Stomach (tissue), 9 donors: ENCODE measurements around the gene PRICKLE1. TPM values are rescaled to one million over a fixed set of nuclear protein-coding genes. Genes with fewer than 3 reads are reported as not detected.

Experiments used
- DNase-seq, 2 donors: peaks; one replicate each; pipeline versions ENCODE4 v3.0.0 to v3.0.0-alpha.2; 2013 to 2019
- H3K27ac ChIP-seq, 5 donors: fragments of 200-600 bp in 4 of 5; sonication (generic) in 4 of 5; one replicate each; pipeline ENCODE4 v1.5.1; 2013 to 2019; ENCODE audit warnings: mild to moderate bottlenecking in 1 of 5, moderate library complexity in 1 of 5
- H3K27me3 ChIP-seq, 3 donors: fragments of 200-600 bp; sonication (generic); one replicate each; pipeline ENCODE4 v1.5.1; 2017 to 2019; ENCODE audit warnings: mixed run types in 1 of 3
- H3K36me3 ChIP-seq, 4 donors: fragments of 200-600 bp; sonication (generic); 1 replicate in 3 of 4; 2 replicates in 1 of 4; pipeline ENCODE4 v1.5.1; 2016 to 2019
- H3K4me1 ChIP-seq, 4 donors: fragments of 200-600 bp; sonication (generic); one replicate each; pipeline ENCODE4 v1.5.1; 2016 to 2019
- H3K4me3 ChIP-seq, 4 donors: fragments of 200-600 bp; sonication (generic) in 3 of 4; one replicate each; pipeline ENCODE4 v1.5.1; 2016 to 2019; ENCODE audit warnings: mild to moderate bottlenecking in 1 of 4
- H3K9me3 ChIP-seq, 4 donors: fragments of 200-600 bp; sonication (generic); one replicate each; pipeline ENCODE4 v1.5.1; 2016 to 2019
- EP300 ChIP-seq: sonication (generic); formaldehyde crosslinking; IDR thresholded peaks from one replicate; pipeline ENCODE4 v1.6.1; 2017; ENCODE audit warnings: antibody characterized with exemption
- POLR2A ChIP-seq, 4 donors: fragments of 450-650 bp; IDR thresholded peaks; one replicate each; pipeline ENCODE4 v1.6.1; 2016; ENCODE audit warnings: antibody characterized with exemption in 4 of 4, control low read depth in 2 of 4, mild to moderate bottlenecking in 1 of 4, moderate library complexity in 1 of 4
- POLR2AphosphoS5 ChIP-seq, 3 donors: sonication (generic); formaldehyde crosslinking; IDR thresholded peaks; one replicate each; pipeline ENCODE4 v1.6.1; 2016; ENCODE audit warnings: antibody characterized with exemption in 3 of 3
- WGBS, 5 donors: extraction: QIAGEN DNeasy Blood & Tissue Kit in 3 of 5; methylation state at CpG; one replicate each; pipeline versions ENCODE4 v1.1.5 to v1.1.7; 2013 to 2018; 5-methylcytosine and 5-hydroxymethylcytosine counted together
- intact Hi-C: fragments of 100-400 bp; cut with DNase I; formaldehyde crosslinking; loops from one replicate; pipeline ENCODE4 v1.15.1; 2023; ENCODE audit warnings: low total_unique reads
- polyA plus RNA-seq, 3 donors: library from polyadenylated mRNA; stranded (reverse); fragments of 200-250 nt; gene quantifications; one replicate each; pipeline ENCODE4 v1.2.3, GENCODE V29; 2013
- total RNA-seq, 5 donors: library from RNA; depleted of rRNA; stranded (reverse); fragments of >200 nt; gene quantifications; one replicate each; pipeline versions ENCODE4 v1.1.0 to v1.2.3, GENCODE V29; 2014 to 2016
- TF ChIP-seq, protein P1 (sequence below), 7 experiments: fragments of 450-650 bp in 4 of 7; fragments of 200-600 bp in 3 of 7; sonication (generic) in 3 of 7; IDR thresholded peaks; one replicate each; pipeline ENCODE4 v1.5.1; 2016 to 2019; ENCODE audit warnings: antibody characterized with exemption in 7 of 7, control low read depth in 2 of 7, mild to moderate bottlenecking in 1 of 7
- donor health status: healthy with polysubstance abuse.
- donor health status: Bipolar disorder and iron deficiency.
- donor health status: healthy.

PRICKLE1 gene
- total and polyA plus RNA-seq, 8 donors, result 0.80 to 15.1 (median 2.9) TPM

DNA sequence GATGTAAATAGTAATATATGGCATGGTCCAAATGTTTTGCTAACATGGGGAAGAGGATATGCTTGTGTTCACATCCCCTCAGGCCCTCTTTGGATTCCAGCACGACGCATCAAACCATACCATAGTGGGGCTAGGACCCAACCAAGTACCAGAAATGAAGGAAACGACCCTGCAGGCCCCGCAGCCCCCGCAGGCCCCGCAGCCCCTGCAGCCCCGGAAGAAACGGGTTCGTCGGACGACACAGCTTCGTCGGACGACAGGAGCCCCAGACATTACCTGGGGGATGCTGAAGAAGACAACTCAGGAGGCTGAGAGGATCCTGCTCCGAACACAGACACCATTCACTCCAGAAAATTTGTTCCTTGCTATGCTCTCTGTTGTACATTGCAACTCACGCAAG is 143.7 kb downstream of the PRICKLE1 start:
- H3K27ac ChIP-seq, result no peak overlapping the region
- no peaks in the 10 kb centered on the region for H3K27me3 ChIP-seq
- peaks cover 0 to 14% (median 0%) of the 10 kb centered on the region in 4 donors for H3K4me1 ChIP-seq
- intact Hi-C loops, result no loop called here
- no peak overlapping the region for H3K4me3 ChIP-seq
- no peak for DNase-seq
- peaks cover 8 to 75% (median 63%) of the 10 kb centered on the region in 4 donors for H3K36me3 ChIP-seq
- no peak for TF ChIP-seq POLR2A (IDR thresholded peaks at IDR 0.05)
- TF ChIP-seq EP300, result no peak
- WGBS, 5 donors, result 93 to 98% (median 96%) methylated on average over 16 of the region's 16 CpGs
- H3K9me3 ChIP-seq, result peaks cover 0 to 9% (median 3%) of the 10 kb centered on the region in 4 donors

DNA sequence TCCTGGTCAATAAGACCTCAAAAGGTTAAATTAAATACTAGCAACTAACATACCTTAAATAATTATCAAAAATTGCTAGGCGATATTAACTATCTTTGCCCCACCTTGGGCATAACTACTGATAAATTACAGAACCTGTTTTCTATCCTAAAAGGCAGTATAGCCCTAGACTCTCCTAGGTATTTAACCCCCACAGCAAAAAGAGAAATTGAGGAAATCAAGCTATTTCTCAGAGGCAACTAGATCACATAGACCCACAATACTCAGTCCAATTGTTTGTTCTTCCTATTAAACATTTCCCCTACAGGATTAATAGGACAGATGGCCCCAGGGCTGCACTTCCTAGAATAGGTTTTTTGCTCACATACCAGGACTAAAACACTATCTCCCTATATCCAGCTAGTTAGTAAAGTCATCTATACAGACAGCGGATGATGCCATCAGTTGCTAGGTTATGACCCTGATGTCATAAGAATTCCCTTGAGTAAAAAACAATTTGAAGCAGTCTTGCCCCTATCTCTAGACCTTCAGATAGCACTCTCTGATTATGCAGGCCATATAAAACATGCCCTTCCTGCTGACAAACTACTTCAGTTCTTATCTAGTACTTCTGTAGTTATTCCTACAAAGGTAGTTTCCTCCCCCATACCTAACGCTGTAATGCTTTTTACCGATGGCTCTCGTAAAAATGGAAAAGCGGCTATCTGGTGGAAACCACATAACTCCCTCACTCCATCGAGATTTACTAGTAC is 145.2 kb downstream of the PRICKLE1 start:
- intact Hi-C loops, result no loop called here
- H3K27me3 ChIP-seq, result no peaks in the 10 kb centered on the region
- WGBS, 5 donors, result 91 to 97% (median 96%) methylated on average over 7 of the region's 7 CpGs
- H3K36me3 ChIP-seq, result peaks cover 8 to 72% (median 63%) of the 10 kb centered on the region in 4 donors
- TF ChIP-seq, protein P1, sequence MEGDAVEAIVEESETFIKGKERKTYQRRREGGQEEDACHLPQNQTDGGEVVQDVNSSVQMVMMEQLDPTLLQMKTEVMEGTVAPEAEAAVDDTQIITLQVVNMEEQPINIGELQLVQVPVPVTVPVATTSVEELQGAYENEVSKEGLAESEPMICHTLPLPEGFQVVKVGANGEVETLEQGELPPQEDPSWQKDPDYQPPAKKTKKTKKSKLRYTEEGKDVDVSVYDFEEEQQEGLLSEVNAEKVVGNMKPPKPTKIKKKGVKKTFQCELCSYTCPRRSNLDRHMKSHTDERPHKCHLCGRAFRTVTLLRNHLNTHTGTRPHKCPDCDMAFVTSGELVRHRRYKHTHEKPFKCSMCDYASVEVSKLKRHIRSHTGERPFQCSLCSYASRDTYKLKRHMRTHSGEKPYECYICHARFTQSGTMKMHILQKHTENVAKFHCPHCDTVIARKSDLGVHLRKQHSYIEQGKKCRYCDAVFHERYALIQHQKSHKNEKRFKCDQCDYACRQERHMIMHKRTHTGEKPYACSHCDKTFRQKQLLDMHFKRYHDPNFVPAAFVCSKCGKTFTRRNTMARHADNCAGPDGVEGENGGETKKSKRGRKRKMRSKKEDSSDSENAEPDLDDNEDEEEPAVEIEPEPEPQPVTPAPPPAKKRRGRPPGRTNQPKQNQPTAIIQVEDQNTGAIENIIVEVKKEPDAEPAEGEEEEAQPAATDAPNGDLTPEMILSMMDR (IDR thresholded peaks at IDR 0.05), result no peak
- TF ChIP-seq POLR2AphosphoS5 (IDR thresholded peaks at IDR 0.05) (no peak), EP300 (no peak), POLR2A (IDR thresholded peaks at IDR 0.05) (no peak)
- H3K9me3 ChIP-seq, result peaks cover 0 to 9% (median 3%) of the 10 kb centered on the region in 4 donors
- no peak for DNase-seq
- H3K4me1 ChIP-seq, result peaks cover 0 to 14% (median 0%) of the 10 kb centered on the region in 4 donors
- H3K27ac ChIP-seq, result no peak overlapping the region
- H3K4me3 ChIP-seq, result no peak overlapping the region

DNA sequence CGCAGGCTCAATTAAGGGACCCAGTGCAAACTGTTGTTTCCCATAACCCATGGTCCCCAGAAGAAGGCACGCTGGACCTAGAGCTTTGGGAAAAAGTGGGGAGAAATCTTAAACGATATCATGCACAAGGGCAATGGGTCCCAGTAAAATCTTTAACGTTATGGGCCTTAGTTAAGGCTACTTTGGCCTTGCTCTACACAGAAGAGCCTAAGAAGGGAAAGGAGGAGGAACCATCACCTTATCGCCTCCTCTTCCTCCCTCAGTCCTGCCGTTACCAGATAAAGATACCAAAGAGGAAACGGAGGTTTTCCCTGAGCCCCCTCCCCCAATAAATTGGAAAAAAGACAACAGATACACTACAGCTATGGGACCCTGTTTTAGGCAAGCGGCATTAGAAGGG is 146.7 kb downstream of the PRICKLE1 start:
- H3K27ac ChIP-seq, result no peak overlapping the region
- no peak for DNase-seq
- H3K4me3 ChIP-seq, result no peak overlapping the region
- 88 to 93% (median 90%) methylated on average over 8 of the region's 8 CpGs for WGBS, 5 donors
- H3K27me3 ChIP-seq, result no peaks in the 10 kb centered on the region
- TF ChIP-seq EP300, result no peak
- no peak for TF ChIP-seq POLR2A (IDR thresholded peaks at IDR 0.05)
- TF ChIP-seq POLR2AphosphoS5 (IDR thresholded peaks at IDR 0.05), result no peak
- TF ChIP-seq, protein P1 (IDR thresholded peaks at IDR 0.05), result no peak
- peaks cover 0 to 14% (median 0%) of the 10 kb centered on the region in 4 donors for H3K4me1 ChIP-seq
- H3K9me3 ChIP-seq, result peaks cover 0 to 9% (median 3%) of the 10 kb centered on the region in 4 donors
- intact Hi-C loops, result no loop called here
- H3K36me3 ChIP-seq, result peaks cover 8 to 64% (median 55%) of the 10 kb centered on the region in 4 donors

DNA sequence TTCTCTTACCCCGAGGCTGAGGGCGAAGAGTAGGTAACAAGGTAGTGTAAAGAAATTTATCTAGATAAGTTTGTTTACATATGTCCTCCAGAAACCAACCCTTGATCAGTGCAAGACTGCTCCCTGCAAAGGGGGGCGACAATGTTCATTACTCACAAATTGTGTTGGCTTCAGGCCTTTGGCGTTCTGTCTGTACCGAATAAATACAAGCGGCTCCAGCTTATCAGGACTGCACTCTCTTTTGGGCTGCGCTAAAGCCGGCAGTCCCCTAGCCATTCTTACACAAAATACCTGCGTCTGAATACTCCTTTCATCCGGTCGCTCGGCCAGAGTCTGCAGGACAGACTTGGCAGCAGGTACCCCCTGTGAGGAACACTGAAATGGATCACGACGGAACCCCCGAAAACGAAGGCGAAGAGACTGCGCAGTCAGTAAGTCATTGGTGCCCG is 147.2 kb downstream of the PRICKLE1 start:
- peaks cover 0 to 9% (median 3%) of the 10 kb centered on the region in 4 donors for H3K9me3 ChIP-seq
- peaks cover 8 to 64% (median 53%) of the 10 kb centered on the region in 4 donors for H3K36me3 ChIP-seq
- intact Hi-C loops, result no loop called here
- H3K4me1 ChIP-seq, result peaks cover 0 to 14% (median 0%) of the 10 kb centered on the region in 4 donors
- 49 to 79% (median 60%) methylated on average over 19 of the region's 19 CpGs for WGBS, 5 donors
- H3K27me3 ChIP-seq, result no peaks in the 10 kb centered on the region
- H3K27ac ChIP-seq, result no peak overlapping the region
- H3K4me3 ChIP-seq, result no peak overlapping the region
- peak in 1 of 2 donors; percentile 12 for DNase-seq
- TF ChIP-seq EP300 (no peak), POLR2A (IDR thresholded peaks at IDR 0.05) (no peak), POLR2AphosphoS5 (IDR thresholded peaks at IDR 0.05) (no peak)
- TF ChIP-seq, protein P1 (IDR thresholded peaks at IDR 0.05), result no peak

DNA sequence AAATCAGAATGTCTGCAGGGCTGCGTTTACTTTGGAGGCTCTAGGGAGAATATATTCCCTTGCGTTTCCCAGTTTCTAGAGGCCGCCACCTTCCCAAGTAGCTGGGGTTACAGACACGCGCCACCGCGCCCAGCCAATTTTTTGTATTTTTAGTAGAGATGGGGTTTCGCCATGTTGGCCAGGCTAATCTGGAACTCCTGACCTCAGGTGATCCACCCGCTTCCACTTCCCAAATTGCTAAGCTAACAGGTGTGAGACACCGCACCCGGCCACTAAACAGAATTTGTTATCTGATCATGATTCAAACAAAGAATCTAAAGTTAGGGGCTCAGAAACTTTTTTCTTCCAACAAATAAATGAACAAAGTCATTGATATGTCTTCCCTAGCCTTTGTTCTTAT is 148.9 kb downstream of the PRICKLE1 start:
- no peak overlapping the region for H3K27ac ChIP-seq

More for the DNA sequence above, 148.9 kb downstream of the PRICKLE1 start:
- no peak overlapping the region for H3K4me3 ChIP-seq
- intact Hi-C loops, result no loop called here
- WGBS, 5 donors, result 91 to 98% (median 97%) methylated on average over 11 of the region's 11 CpGs
- no peaks in the 10 kb centered on the region for H3K27me3 ChIP-seq
- TF ChIP-seq, protein P1 (IDR thresholded peaks at IDR 0.05), result no peak
- TF ChIP-seq POLR2AphosphoS5 (IDR thresholded peaks at IDR 0.05), result no peak
- TF ChIP-seq EP300, result no peak
- no peak for TF ChIP-seq POLR2A (IDR thresholded peaks at IDR 0.05)
- no peak for DNase-seq
- H3K9me3 ChIP-seq, result peaks cover 0 to 9% (median 3%) of the 10 kb centered on the region in 4 donors
- H3K4me1 ChIP-seq, result no peaks in the 10 kb centered on the region
- peaks cover 8 to 47% (median 36%) of the 10 kb centered on the region in 4 donors for H3K36me3 ChIP-seq
